K562 (cell line): ENCODE data around the gene VPS16. TPM values are rescaled to one million over a fixed set of nuclear protein-coding genes. Genes with fewer than 3 reads are reported as not detected.
A peak's percentile ranks its signal among the peaks of the same experiment; 100 is the strongest.

ENCODE experiments used
- BHLHE40 ChIP-seq: IDR thresholded peaks from 2 replicates; pipeline ENCODE4 v1.6.1; 2011; ENCODE audit warnings: low read length, improper control_type of control experiment
- BRD4 ChIP-seq: fragments of 200-600 bp; sonication (generic); IDR thresholded peaks from 2 replicates; pipeline ENCODE4 v1.6.1; 2017; ENCODE audit warnings: inconsistent platforms
- HNRNPL ChIP-seq: fragments of 200-400 bp; formaldehyde crosslinking; IDR thresholded peaks from 2 replicates; pipeline ENCODE4 v1.6.1; 2017; ENCODE audit warnings: low read depth, mild to moderate bottlenecking, low read length
- RHOXF2B ChIP-seq: fragments of 250-450 bp; sonication (Bioruptor Pico); conservative IDR thresholded peaks from 2 replicates; pipeline ENCODE4 v1.5.1; 2021
- SAFB ChIP-seq: fragments of 200-400 bp; formaldehyde crosslinking; IDR thresholded peaks from 2 replicates; pipeline ENCODE4 v1.6.1; 2017; ENCODE audit warnings: low read depth, low read length, borderline replicate concordance
- XRCC4 ChIP-seq: IDR thresholded peaks from one replicate; pipeline ENCODE4 v1.6.1; 2011; ENCODE audit not compliant: insufficient read depth, insufficient read length; ENCODE audit errors: extremely low read depth
- ZBTB11 ChIP-seq, 3 experiments: fragments of 200-800 bp in 1 of 3; fragments of 250-450 bp in 1 of 3; fragments of 450-650 bp in 1 of 3; sonication (Bioruptor Pico) in 1 of 3; sonication (Bioruptor generic) in 1 of 3; formaldehyde crosslinking in 1 of 3; IDR thresholded peaks; 2 replicates each; pipeline versions ENCODE4 v1.6.1 to v1.8.0; 2016 to 2022; ENCODE audit warnings: mild to moderate bottlenecking in 2 of 3, missing genetic modification characterization in 2 of 3, missing compliant biosample characterization in 1 of 3, moderate library complexity in 1 of 3
- ZBTB40 ChIP-seq, 2 experiments: fragments of 450-650 bp in 1 of 2; sonication (generic) in 1 of 2; formaldehyde crosslinking in 1 of 2; IDR thresholded peaks; 2 replicates each; pipeline versions ENCODE4 v1.7.1 to v1.9.0; 2016 to 2022; ENCODE audit warnings: inconsistent platforms in 1 of 2, mild to moderate bottlenecking in 1 of 2, missing genetic modification reagents in 1 of 2
- ZBTB43 ChIP-seq: sonication (generic); formaldehyde crosslinking; IDR thresholded peaks from 2 replicates; pipeline ENCODE4 v1.8.0; 2023; ENCODE audit warnings: mild to moderate bottlenecking, missing genetic modification reagents
- ZNF253 ChIP-seq: fragments of 250-450 bp; sonication (Bioruptor Pico); conservative IDR thresholded peaks from 2 replicates; pipeline ENCODE4 v1.6.1; 2021; ENCODE audit warnings: mild to moderate bottlenecking
- ZZZ3 ChIP-seq: fragments of 450-650 bp; IDR thresholded peaks from 2 replicates; pipeline ENCODE4 v1.6.1; 2016; ENCODE audit warnings: antibody characterized with exemption, mild to moderate bottlenecking, moderate library complexity
- polyA plus RNA-seq, 8 experiments: library from polyadenylated mRNA; depleted of rRNA in 4 of 8; stranded (reverse) in 5 of 8; unstranded in 3 of 8; fragments of >200 nt; fragmentation: Nextera tagmentation in 2 of 8; fragmentation: Illumina TruSeq in 1 of 8; extraction: Ambion mirVana in 2 of 8; extraction: Trizol in 1 of 8; gene quantifications; 2 replicates each; pipeline versions ENCODE4 v1.2.1 to v1.2.3, GENCODE V29; 2011 to 2014; ENCODE audit warnings: inconsistent platforms in 1 of 8, missing spikeins in 1 of 8
- total RNA-seq, 7 experiments: library from RNA; depleted of rRNA in 6 of 7; stranded (reverse); fragments of >200 nt in 6 of 7; fragmentation: Illumina TruSeq in 2 of 7; extraction: Trizol in 2 of 7; gene quantifications; 2 replicates each; pipeline versions ENCODE4 v1.2.1 to v1.2.3, GENCODE V29; 2011 to 2021; ENCODE audit warnings: low replicate concordance in 1 of 7

VPS16 gene
- total and polyA plus RNA-seq, 9 of the 15 experiments (the other 6 are each of a cell fraction or from before 2014, with no cell fraction given) = 6.8 to 24.7 (median 14.0) TPM

GRCh38 chr20:2840138-2840966 lies at the start of gene VPS16, which contains the start of gene PCED1A (continued):
- TF ChIP-seq ZNF253 (no peak), ZBTB11 (CRISPR knock-in tag; IDR thresholded peaks at IDR 0.05) (peak; percentile 66 to 97 (median 84); a peak in 5 of 6 replicates), HNRNPL (no peak), RHOXF2B (CRISPR knock-in tag) (no peak), ZBTB40 (IDR thresholded peaks at IDR 0.05) (peak; percentile 95), ZBTB40 (CRISPR knock-in tag; IDR thresholded peaks at IDR 0.05) (no peak), BRD4 (0 out of 2 replicates have a peak, but pooled peaks have one; percentile 39), ZZZ3 (no peak), ZBTB43 (0 out of 2 replicates have a peak, but pooled peaks have one; percentile 24), XRCC4 (no peak), BHLHE40 (peak; percentile 78), SAFB (no peak)
